ENCODE results near the gene ATP8A2. TPM values are rescaled to one million over a fixed set of nuclear protein-coding genes. Genes with fewer than 3 reads are reported as not detected.
"Not testable (repeated sequence)": the region's sequence is repeated elsewhere in the genome, so short reads cannot be mapped to it uniquely, and the experiment has no call there.

ATP8A2 gene
- polyA plus RNA-seq, 3 donors = 4.8 to 6.4 (median 5.8) TPM

- no peak for DNase-seq (ENCODE audit: extremely low read depth in 1 of 11, low read depth in 9 of 11, low spot score in 4 of 11)
Observed at GRCh38 chr13:25798998-25799397, 427.2 kb downstream of the ATP8A2 start.

GRCh38 chr13:25800523-25800922 lies 428.7 kb downstream of the ATP8A2 start:
- DNase-seq (ENCODE audit: extremely low read depth in 1 of 11, low read depth in 9 of 11, low spot score in 4 of 11) = no peak

GRCh38 chr13:25802579-25802978 lies 430.8 kb downstream of the ATP8A2 start:
- DNase-seq (ENCODE audit: extremely low read depth in 1 of 11, low read depth in 9 of 11, low spot score in 4 of 11) = no peak

DNA sequence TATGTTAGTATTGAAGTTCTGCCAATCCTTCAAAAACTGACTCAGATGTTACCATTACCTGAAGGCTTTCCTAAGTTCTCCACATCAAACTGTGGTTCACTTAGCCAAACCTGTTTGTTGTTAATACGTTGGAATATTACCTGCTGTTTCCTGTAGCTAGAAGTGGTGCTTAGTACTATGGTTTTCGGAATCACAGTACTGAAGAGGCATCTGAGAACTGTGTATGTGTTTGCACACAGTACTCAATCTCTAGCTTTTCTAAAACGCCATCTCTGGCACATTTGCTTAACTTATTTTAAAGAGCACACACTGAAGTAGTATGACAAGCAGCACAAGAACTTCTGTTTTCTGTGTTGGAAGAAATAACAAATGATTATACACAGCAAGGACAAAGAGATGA lies 431.9 kb downstream of the ATP8A2 start:
- no peak for DNase-seq (ENCODE audit: extremely low read depth in 1 of 11, low read depth in 9 of 11, low spot score in 4 of 11)

DNA sequence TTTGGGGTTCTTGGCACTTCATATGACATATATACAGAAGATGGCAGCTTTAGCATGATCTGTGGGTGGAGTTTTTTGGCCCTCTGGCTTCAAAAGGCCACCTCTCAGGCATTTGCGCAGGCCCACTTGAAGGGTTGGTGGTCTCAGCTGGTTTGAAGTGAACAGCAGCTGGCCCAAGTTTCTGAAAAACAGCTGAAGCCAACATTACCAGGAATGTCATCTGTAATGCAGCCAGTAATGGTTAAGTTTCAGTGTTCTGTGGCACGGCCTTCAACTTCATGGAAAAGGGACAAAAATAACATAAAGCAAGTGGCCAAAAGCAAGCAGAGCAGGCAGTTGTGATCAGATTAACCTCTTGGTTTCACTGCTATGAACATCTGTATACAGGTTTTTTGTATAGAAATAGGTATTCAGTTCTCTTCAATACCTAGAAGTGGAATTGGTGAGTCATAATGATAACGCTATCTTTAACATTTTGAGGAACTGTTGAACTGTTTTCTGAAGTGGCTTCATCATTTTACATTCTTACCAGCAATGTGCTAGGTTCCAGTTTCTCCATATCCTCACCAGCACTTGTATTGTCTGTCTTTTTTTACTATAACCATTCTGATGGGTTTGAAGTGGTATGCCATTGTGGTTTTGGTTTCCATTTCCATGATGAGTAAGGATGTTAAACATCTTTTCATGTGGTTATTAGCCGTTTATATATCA lies 434.6 kb downstream of the ATP8A2 start:
- no peak for DNase-seq (ENCODE audit: extremely low read depth in 1 of 11, low read depth in 9 of 11, low spot score in 4 of 11)

DNA sequence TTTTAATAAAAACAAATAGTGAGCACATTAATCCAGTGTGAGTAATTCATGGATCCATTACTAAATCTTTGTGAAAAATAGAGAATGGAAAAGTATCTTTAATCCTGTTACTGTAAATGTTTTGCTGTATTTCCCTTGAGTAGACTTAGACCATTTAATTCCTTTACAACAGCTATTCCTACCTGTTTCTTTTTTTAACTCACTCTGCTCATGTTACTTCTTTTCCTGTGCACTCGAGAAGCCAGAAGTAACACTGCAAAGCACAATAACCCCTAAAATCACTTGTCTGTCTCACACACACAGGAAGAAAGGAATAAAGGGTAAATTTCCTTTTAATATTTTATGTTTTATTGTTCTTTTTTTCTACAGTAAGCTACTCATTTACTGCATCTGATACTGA lies 435.8 kb downstream of the ATP8A2 start:
- DNase-seq (ENCODE audit: extremely low read depth in 1 of 11, low read depth in 9 of 11, low spot score in 4 of 11) = no peak

GRCh38 chr13:25811506-25811905 lies 439.7 kb downstream of the ATP8A2 start:
- no peak for DNase-seq (ENCODE audit: extremely low read depth in 1 of 11, low read depth in 9 of 11, low spot score in 4 of 11)

DNA sequence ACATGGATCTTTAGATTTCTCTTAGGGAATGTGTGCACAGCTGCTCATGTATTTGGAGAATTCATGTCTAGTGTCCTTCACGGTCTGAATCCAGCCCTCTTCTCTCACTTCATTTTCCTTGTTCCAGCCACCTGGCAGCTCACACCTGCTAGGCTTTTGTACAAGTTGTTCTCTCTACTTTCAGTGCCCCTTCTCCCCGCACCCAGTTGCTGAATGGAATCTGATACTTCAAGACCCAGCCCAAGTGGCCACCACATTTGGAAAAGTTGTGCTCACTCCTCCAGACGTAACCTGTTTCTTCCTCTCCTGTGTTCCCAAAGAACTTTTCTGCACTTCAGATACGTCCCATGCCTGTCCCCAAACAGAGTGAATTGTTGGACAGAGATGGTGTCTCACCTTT lies 444.5 kb downstream of the ATP8A2 start:
- no peak for DNase-seq (ENCODE audit: extremely low read depth in 1 of 11, low read depth in 9 of 11, low spot score in 4 of 11)

GRCh38 chr13:25819856-25820530 lies 448.2 kb downstream of the ATP8A2 start:
- DNase-seq (ENCODE audit: extremely low read depth in 1 of 11, low read depth in 9 of 11, low spot score in 4 of 11) = no peak

GRCh38 chr13:25821776-25822175 lies 450.0 kb downstream of the ATP8A2 start:
- no peak for DNase-seq (ENCODE audit: extremely low read depth in 1 of 11, low read depth in 9 of 11, low spot score in 4 of 11)

GRCh38 chr13:25827221-25827620 lies 455.4 kb downstream of the ATP8A2 start:
- not testable (repeated sequence) for DNase-seq (ENCODE audit: extremely low read depth in 1 of 11, low read depth in 9 of 11, low spot score in 4 of 11)

DNA sequence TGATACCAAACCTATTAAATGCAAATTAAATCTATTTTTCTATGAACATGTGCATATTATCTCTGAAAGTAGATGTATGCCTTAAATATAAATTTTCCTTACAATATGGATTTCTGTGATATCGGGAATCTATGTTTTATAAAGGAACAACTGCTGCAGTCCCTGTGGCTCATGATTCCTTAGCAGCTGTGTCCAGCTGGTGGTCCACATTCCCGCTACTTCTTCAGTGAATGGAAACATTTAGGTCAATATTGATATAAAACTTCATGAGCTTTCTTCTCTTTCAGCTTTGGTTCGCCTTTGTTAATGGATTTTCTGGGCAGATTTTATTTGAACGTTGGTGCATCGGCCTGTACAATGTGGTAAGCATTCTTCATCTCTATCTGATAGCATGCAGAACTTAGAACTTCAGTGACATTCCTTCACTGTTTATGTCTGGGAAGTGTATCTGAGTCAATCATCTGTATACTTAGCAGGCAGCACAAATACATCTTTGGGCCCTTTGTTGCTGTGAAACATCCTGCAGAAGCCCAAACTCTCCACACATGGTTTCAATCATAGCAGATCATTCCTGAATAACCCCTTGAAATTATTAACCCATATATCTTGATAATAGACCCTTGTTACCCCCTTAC lies 456.2 kb downstream of the ATP8A2 start:
- peak; percentile 50 to 84 (median 70) for DNase-seq (ENCODE audit: extremely low read depth in 1 of 11, low read depth in 9 of 11, low spot score in 4 of 11)

DNA sequence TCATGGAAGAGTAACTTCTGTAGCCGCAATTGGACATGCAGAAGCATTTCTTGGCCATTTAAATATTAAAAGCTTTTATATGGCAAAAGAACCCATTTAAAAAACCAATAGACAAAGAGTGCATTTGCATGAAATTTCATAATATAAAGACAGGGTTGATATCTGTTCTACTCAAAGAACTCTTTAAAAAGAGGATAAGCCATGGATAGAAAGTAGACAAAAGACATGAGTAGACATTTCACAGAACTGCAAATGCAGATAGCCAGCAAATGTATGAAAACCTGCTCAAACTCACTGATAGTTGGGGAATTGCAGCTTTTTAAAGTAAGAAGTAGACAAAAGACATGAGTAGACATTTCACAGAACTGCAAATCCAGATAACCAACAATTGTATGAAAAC lies 462.0 kb downstream of the ATP8A2 start:
- no peak for DNase-seq (ENCODE audit: extremely low read depth in 1 of 11, low read depth in 9 of 11, low spot score in 4 of 11)

DNA sequence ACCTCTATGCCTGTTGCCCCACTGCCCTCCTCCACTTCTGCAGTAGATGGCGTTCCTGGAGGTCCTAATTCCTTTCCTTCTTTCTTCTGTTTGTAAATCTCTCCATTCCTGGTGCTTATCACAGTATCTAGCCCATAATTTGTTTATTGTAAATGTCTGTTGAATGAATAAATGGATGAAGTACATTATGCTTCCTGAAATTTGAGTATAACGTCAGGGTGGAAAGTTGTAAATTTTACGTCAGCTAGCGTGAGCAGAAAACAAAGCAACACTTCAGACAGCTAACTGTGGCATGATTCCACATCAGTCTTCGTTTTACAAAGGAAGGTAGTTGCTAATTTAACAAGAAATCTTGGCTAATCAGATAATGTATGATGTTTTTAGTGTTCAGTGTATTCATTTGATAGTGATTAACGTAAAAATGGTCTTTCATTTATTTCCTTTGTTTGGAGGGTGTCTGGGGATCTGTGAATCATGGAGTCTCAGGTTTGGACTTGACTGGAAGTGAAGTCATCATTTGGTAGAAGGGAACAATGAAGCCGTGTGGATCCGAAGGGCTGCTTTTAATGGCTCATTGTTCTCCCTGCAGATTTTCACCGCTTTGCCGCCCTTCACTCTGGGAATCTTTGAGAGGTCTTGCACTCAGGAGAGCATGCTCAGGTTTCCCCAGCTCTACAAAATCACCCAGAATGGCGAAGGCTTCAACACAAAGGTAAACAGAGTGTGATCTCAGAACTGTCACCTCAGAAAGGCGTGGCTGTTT lies 465.0 kb downstream of the ATP8A2 start:
- DNase-seq (ENCODE audit: extremely low read depth in 1 of 11, low read depth in 9 of 11, low spot score in 4 of 11) = no peak

DNA sequence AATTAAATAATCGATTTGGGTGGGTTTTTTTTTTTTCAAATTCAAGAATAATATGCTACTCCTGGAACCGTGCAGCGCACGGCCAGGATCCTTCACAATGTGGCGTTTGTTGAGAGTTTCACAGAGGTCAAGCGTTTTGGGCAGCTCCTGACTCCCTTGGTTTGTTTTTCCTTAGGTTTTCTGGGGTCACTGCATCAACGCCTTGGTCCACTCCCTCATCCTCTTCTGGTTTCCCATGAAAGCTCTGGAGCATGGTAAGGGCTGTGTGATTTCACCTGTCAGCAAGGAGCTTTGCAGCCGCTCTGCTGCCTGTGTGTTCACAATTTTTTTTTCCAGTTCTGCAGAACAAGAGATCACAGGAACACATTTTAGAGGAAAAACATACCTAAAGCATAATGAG lies 467.6 kb downstream of the ATP8A2 start:
- DNase-seq (ENCODE audit: extremely low read depth in 1 of 11, low read depth in 9 of 11, low spot score in 4 of 11) = peak in 1 of 11 donors; percentile 36

- no peak for DNase-seq (ENCODE audit: extremely low read depth in 1 of 11, low read depth in 9 of 11, low spot score in 4 of 11)
Observed at GRCh38 chr13:25840261-25840660, 468.5 kb downstream of the ATP8A2 start.

- DNase-seq (ENCODE audit: extremely low read depth in 1 of 11, low read depth in 9 of 11, low spot score in 4 of 11) = no peak
Observed at GRCh38 chr13:25840931-25841330, 469.2 kb downstream of the ATP8A2 start.

DNA sequence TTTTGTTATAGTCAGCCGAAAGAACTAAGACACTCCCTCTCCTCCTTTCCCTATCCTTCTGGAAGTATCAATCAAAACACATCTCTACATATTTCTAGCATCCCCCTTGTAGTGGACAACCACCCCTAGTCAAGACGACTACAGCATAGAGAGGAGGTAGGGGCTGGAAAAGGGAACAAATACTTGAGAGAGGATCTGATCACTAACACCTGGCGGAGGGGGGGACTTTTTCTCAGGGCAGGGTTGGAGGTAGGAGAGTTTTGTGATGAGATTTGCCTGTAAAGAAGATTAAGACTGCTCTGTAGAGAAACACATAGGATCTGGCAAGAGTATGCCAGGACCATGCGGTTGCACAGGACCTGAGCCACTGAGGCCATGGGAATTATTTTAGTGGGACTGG lies 471.9 kb downstream of the ATP8A2 start:
- no peak for DNase-seq (ENCODE audit: extremely low read depth in 1 of 11, low read depth in 9 of 11, low spot score in 4 of 11)

GRCh38 chr13:25844559-25845434 lies 473.0 kb downstream of the ATP8A2 start:
- no peak for DNase-seq (ENCODE audit: extremely low read depth in 1 of 11, low read depth in 9 of 11, low spot score in 4 of 11)

Measured in renal cortex interstitium (tissue), 11 donors.